HG03103 (cell line): ENCODE results near the gene YPEL2.

ENCODE experiments used
- ATAC-seq: cut with Tn5 transposase; IDR thresholded peaks from one replicate; pipeline ENCODE4 v1.9.1; 2021; ENCODE audit warnings: low read depth; ENCODE audit not compliant: unreplicated experiment

Gene YPEL2

GRCh38 chr17:59329176-59330052, 2.0 kb upstream of the YPEL2 start:
- ATAC-seq, result peak; percentile 41

- ATAC-seq, result no peak
Measured at GRCh38 chr17:59330053-59330942, 1.2 kb upstream of the YPEL2 start.

- no peak for ATAC-seq
Measured at GRCh38 chr17:59331929-59332748, 684 bp downstream of the YPEL2 start.

GRCh38 chr17:59332749-59333377, 1.4 kb downstream of the YPEL2 start:
- ATAC-seq, result no peak

- no peak for ATAC-seq
Measured at GRCh38 chr17:59333836-59334235, 2.4 kb downstream of the YPEL2 start.

- ATAC-seq, result no peak
Measured at GRCh38 chr17:59335685-59336084, 4.2 kb downstream of the YPEL2 start.

GRCh38 chr17:59337741-59338299, 6.4 kb downstream of the YPEL2 start:
- no peak for ATAC-seq

- ATAC-seq, result no peak
Measured at GRCh38 chr17:59338498-59338897, 7.0 kb downstream of the YPEL2 start.

GRCh38 chr17:59341922-59342321, 10.5 kb downstream of the YPEL2 start:
- no peak for ATAC-seq

GRCh38 chr17:59342681-59343131, 11.3 kb downstream of the YPEL2 start:
- ATAC-seq, result no peak

- ATAC-seq, result no peak
Measured at GRCh38 chr17:59345476-59345875, 14.0 kb downstream of the YPEL2 start.

GRCh38 chr17:59346341-59346740, 14.9 kb downstream of the YPEL2 start:
- ATAC-seq, result no peak

GRCh38 chr17:59346876-59347407, 15.5 kb downstream of the YPEL2 start:
- ATAC-seq, result no peak

GRCh38 chr17:59347975-59348391, 16.5 kb downstream of the YPEL2 start:
- ATAC-seq, result no peak

- ATAC-seq, result no peak
Measured at GRCh38 chr17:59349178-59349577, 17.7 kb downstream of the YPEL2 start.

GRCh38 chr17:59353106-59353854, 21.8 kb downstream of the YPEL2 start:
- ATAC-seq, result no peak

GRCh38 chr17:59353936-59354755, 22.7 kb downstream of the YPEL2 start:
- no peak for ATAC-seq
